Measurements from ENCODE around the gene ATP6V1G2. TPM values are rescaled to one million over a fixed set of nuclear protein-coding genes. Genes with fewer than 3 reads are reported as not detected.
"Not testable (repeated sequence)": the region's sequence is repeated elsewhere in the genome, so short reads cannot be mapped to it uniquely, and the experiment has no call there.

The ATP6V1G2 gene
- total and polyA plus RNA-seq, 2 of the 4 experiments (the other 2 are of a cell fraction), result 1.4 to 6.5 TPM

- CTCF ChIA-PET; H4K8ac ChIP-seq (ENCODE audit: low read depth in 2 of 2, low read length in 2 of 2); H4K5ac ChIP-seq (ENCODE audit: low read depth, low read length); POLR2A ChIA-PET (ENCODE audit: unreplicated experiment); H2BK15ac ChIP-seq (ENCODE audit: low read depth, low read length); H3K4me3 ChIP-seq (ENCODE audit: insufficient read depth, low read depth, low read length); H2AK5ac ChIP-seq (ENCODE audit: low read depth, low read length); H3K4me1 ChIP-seq (ENCODE audit: control insufficient read depth, insufficient read depth, low read length); H2BK5ac ChIP-seq (ENCODE audit: low read depth, low read length, poor library complexity, severe bottlenecking); H4K91ac ChIP-seq (ENCODE audit: insufficient read depth, low read depth, low read length); H2BK120ac ChIP-seq (ENCODE audit: low read depth, low read length); H3K27ac ChIP-seq (ENCODE audit: insufficient read depth, low read length); intact Hi-C loops (cut with micrococcal nuclease); H2BK20ac ChIP-seq (ENCODE audit: low read depth, low read length); H3K27me3 ChIP-seq (ENCODE audit: control insufficient read depth, insufficient read depth, low read length); DNase-seq; H3K56ac ChIP-seq (ENCODE audit: extremely low read depth, insufficient read depth, low read length); H4K20me1 ChIP-seq (ENCODE audit: insufficient read depth, low read length); H3K14ac ChIP-seq (replicated peaks; ENCODE audit: low read depth, low read length); H3K9ac ChIP-seq (ENCODE audit: low read depth, low read length); H3K9me3 ChIP-seq (ENCODE audit: control insufficient read depth, insufficient read depth, low read length); H3K18ac ChIP-seq (ENCODE audit: low read depth, low read length); in situ Hi-C loops (cut with MboI; ENCODE audit: low sequenced_read_pairs); BruUV-seq (replicated peaks); H3K23ac ChIP-seq (ENCODE audit: low read depth, low read length); dilution Hi-C loops (cut with HindIII; ENCODE audit: low sequenced_read_pairs, unreplicated experiment); H3K4me2 ChIP-seq (ENCODE audit: low read depth, low read length); H2AK9ac ChIP-seq (replicated peaks; ENCODE audit: low read depth, low read length, poor library complexity); H2AFZ ChIP-seq (replicated peaks; ENCODE audit: low read length, poor library complexity); H3K4ac ChIP-seq (ENCODE audit: low read depth, low read length); ATAC-seq (ENCODE audit: low read depth): not testable (repeated sequence)
- Histone ChIP-seq H3K9me1 (ENCODE audit: insufficient read depth, low read length) (peaks cover 16% of the 10 kb centered on the region), H3K79me1 (ENCODE audit: low read depth in 1 of 2, low read length in 2 of 2) (peaks cover 0 to 10% of the 10 kb centered on the region in 2 experiments; a peak in 2 of 4 replicates), H3K36me3 (ENCODE audit: control insufficient read depth, insufficient read depth, low read length) (peaks cover 11% of the 10 kb centered on the region; the same call in 1 of the 2 replicates)
- no CpG with 5 or more reads among the region's 2 CpGs for WGBS, 2 experiments (ENCODE audit: extremely low coverage in 2 of 2, insufficient read length in 1 of 2)
Measured at GRCh38 chr6:31509036-31509435, 37.4 kb downstream of the ATP6V1G2 start.
